CD4-positive, alpha-beta T cell treated with Interleukin-10 for 1 hour (primary cell): ENCODE measurements around the gene TTBK2.

ENCODE experiments used
- DNase-seq: peaks from one replicate; pipeline ENCODE4 v3.0.0-alpha.2; 2020

TTBK2 gene

DNA sequence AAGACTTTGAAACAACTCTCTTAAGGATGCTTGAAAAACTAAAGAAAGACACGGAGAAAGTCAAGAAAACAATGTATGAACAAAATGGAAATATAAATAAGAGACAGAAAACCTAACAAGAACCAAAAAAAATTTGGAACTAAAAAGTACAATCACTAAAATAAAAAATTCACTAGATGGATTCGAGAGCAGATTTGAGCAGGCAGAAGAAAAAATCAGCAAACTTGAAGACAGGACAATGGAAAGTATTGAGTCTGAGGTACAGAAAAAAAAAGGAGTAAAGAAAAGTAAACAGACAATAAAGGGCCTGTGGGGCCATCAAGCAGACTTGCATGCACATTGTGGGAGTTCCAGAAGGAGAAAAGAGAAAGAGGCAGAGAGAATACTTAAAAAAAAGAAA is 170.3 kb downstream of the TTBK2 start:
- no peak for DNase-seq

DNA sequence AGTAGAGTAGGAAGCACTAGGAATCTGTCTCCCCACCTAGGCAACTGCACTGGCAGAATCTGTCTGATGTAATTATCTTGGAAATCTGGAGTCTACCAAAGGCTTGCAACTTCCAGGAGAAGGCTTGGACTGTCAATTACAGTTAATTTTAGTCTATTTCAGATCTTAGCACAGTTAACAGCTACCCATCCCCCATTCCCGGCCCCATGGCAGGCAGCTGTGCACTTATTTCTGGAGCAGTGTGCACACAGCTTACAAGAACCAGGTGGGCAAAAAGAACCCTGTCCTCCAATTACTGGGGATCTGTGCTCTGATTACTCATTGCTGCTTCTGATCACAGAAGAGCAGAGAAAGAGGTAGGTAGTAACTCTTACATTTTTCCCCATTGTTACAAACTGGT is 171.3 kb downstream of the TTBK2 start:
- no peak for DNase-seq

DNA sequence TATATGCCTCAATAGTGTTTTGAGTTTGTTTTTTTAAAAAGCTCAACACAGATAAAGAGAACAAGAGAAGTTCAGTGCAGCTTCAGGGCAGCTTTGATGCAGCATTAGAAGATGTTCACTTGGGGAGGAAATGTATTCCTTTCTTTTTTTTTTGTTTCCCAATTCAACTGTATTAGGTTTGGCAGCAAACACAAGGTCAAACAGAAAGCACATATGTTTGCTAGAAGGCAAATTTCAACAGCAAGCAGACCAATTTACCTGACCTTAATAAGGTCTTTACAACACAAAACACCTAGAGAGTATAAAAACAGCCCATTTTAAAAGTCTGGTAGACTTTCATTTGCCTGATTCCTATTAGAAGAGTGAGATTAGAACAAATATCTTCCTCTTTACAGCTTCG is 176.4 kb downstream of the TTBK2 start:
- DNase-seq, result no peak

DNA sequence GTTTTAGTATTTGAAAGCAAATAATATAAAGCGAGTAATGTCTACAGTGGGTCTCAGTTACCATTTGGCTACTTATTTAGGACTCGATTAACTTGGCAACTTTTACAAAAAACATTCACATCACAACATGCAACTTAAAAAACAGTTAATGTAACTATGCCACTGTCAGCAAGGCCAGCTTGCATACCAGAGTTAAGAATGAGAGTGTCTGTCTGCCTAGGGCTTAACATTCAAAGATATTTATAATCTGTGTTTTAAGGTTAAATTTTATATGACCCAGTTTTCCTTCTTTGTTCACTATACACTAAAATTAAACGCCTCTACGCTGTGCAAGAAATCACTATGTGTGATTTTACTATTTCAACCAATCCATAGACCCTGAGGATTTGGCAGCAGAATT is 178.4 kb downstream of the TTBK2 start:
- no peak for DNase-seq

DNA sequence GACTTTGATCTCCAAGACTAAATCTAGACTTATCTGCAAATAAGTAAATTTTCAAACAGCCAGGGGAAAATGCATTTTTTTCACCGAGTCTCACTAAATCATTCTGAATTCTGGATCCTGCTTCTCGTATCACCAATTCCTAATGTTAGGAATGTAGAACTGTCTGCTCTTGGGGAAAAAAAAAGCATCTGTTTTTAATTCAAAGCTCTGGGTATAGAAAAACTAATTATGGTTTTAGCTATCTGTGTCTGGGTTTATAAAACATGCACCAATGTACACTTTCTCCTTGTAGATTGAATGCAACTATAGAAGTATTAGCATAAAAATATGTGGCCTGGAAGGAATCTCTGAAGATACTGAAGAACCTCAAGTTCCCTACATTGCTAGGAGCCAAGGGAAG is 178.9 kb downstream of the TTBK2 start:
- no peak for DNase-seq

DNA sequence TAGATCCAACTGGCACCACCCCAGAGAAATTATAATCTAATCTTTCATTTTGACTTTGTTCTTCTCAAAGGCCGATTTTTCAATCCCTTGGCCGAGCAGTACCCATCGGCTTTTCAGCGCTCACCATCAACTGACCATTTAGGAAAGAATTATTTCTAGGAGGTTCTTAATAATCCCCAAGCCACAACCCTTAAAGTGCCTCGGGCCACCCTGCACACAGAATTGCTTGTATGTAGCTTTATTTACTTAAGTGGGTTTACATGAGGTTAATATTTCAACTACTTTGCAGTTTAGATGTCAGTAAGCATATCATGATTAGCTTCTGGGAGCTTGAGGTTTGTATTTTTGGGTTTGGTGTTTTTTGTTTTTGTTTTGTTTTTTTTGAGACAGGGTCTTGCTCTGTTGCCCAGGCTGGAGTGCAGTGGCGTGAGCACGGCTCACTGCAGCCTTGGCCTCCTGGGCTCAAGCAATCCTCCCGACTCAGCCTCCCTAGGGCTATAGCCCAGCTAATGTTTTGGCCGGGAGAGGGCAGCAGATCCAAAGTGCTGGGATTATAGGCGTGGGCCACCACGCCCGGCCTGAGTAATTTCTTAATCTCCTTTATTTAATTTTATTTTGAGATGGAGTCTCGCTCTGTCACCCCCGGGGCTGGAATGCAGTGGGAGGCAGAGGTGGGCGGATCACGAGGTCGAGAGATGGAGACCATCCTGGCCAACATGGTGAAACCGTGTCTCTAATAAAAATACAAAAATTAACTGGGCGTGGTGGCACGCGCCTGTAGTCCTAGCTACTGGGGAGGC is 182.8 kb downstream of the TTBK2 start:
- no peak for DNase-seq

DNA sequence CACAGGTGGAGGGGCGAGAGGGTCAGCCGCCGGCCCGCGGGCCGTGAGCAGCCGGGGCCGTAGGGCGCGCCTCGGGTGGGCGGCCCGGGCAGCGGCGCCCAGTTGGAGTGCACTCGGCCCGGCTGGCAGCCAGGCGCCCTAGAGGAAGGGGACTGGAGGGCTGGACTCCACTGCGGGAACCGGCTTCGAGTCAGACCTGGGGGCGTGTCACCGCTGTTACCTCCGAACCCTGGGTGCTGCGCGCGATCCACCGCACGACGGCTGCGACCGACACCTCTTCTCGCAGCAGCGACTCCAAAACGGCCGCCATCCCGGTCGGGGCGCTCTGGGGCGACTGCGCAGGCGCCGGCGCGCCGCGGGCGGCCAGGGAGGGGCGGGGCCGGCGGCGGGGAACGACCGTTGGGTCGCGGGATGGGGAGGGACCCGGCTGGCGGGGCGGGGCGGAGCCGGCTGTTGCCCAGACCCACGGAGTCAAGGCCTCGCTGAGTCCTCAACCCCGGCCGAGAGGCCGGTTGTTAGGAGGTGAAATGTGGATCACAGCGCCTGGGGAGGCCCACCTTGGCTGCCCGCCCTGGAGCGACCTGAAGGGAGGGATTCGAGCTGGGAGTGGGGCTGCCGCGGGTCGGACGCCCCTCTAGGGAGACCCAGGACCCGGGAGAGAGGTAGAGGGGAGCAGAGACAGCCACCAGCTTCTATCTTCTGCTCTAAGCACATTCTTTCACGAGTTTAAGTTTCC is 183.6 kb downstream of the TTBK2 start, which contains the start of gene CDAN1:
CDAN1 (minus strand) TSS at position 336 of the 736 bp plus-strand sequence; CDS start at position 310, 26 bp downstream.
- DNase-seq, result peak; percentile 95

DNA sequence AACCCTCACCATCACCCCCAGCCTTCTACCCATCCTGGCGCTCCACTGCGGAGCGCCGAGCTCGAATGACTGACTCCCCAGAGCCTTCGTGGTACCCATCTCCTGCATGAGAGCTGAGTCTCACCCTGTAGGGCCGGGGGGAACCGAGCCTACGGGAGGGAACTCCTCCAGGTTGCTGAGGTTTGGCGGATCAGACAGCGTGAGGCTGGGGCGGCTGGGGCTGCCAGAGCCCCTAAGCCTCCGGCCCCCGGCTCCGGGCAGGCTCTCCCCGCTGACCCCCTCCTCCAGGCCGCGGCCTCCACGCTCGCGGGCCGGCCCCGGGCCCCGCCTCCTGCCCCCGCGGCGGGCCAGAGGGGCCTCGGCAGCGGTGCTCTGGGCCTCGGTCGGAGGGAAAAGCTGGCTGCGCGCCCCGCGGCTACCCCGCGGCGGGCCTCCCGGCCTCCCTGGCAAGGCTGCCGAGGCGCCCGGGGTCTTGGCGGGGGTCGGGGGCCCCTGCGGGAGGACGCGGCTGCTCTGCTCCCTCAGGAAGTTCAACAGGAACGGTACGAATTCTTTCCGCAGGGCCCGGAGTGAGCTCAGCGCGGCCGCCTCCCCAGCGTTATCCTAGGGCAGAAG is 184.3 kb downstream of the TTBK2 start:
- peak; percentile 2 for DNase-seq

DNA sequence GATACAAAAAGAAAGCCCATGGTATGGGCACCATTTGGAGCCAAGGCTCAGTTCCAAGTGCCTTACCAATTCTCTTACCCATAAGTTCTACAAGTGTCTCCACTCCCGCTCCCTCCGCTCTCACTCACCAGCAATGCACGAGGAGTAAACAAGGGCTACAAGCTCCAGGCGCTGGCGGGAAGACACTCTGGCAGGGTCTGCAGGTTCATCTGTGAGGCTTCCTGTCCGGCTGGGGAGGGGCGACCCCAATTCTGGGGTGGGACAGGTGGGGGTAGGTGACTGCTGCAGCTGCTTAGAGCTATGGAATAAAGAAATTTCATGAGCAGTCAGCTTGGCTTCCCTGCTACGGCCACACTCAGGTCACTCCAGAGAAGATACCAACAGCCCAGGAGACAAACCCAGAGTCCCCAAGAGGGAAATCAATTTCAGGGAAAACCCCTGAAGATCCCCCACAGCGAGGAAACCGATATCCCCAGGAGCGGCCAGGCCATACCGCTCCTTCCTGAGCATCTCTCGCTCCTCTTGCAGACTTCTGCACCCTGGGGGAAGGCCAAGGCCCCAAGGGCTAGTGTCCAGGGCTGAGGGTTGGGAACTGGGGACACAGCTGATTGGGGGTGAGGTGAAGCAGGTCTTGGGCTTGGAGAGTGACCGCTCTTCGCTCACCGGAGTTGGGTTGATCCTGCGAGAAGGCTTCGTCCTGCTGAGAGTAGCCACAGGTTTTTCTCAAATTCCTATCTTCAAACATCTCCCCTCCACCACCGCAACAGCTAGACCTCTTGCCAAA is 185.0 kb downstream of the TTBK2 start:
- no peak for DNase-seq

DNA sequence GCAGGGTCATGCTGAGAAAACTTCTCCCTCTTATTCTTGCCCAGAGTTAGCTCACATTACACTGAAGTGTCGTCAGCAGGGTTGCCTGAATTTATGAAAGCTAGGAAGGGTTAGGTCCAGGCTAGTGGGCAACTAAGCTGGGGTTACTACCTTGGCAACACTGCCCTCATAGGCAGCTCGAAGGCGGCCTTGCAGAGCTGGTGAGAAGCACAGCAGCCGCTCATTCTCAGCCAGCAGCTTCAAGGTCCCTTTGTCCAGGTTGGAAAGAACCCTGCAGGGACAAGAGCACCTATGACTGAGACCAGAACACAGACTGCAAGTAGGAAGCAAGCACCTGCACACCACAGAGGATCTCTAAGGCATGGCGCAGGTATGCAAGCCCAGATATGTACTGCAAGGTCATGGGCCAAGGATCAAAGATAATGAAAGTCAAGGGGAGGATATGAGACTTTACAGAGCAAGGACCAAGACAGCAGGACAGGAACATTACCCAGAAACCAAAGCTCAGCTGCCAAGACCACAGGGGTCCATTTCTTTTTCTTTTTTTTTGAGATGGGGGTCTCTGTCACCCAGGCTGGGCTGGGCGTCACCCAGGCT is 186.4 kb downstream of the TTBK2 start:
- no peak for DNase-seq

DNA sequence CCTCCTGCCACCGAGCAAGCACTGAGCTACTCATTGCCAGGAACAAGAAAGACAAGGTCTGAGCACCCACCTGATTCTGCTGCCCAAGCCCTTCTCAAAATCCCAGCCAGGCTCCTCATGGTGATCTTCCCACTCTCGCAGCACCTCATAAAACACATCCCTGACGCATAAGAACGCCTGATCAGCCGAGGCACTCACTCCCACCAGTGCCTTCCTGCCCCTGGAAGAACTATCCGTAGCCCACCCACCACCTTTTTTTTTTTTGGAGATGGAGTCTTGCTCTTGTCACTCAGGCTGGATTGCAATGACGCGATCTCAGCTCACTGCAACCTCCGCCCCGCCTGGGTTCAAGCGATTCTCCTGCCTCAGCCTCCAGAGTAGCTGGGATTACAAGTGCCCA is 187.6 kb downstream of the TTBK2 start:
- no peak for DNase-seq

DNA sequence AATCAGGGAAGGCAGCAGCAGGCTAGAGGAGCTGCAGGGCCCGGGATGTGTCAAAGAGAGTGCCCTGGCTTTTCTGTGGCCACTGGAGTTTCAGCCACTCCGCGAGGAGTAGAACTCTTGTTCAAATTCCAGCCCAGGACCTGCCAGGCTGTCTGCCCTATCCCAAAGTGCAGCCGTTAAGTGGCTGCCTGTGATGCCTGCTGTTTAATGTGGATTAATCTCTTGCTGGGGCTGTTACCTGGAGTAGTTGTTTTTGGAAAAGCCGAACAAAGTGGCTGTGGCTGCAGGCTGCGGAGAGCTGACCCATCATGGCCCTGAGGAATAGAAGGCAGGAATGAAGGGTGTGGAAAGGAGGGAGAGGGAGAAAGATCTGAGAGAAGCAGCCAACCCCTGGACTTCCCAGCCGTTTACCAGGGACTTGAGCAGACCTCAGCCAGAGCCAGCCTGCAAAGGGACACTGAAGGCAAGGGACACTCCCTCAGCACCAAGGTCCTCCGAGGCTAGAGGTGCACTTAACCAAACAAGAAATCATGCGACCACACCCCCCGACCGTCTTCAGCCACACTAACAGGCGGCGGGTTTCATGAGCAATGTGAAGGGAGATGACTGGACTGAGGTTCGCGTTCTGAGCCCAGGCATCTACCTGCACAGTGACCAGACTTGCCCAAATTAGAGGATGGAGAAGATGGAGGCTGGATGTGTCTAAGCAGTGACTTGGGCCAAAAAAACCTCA is 188.3 kb downstream of the TTBK2 start:
- no peak for DNase-seq

DNA sequence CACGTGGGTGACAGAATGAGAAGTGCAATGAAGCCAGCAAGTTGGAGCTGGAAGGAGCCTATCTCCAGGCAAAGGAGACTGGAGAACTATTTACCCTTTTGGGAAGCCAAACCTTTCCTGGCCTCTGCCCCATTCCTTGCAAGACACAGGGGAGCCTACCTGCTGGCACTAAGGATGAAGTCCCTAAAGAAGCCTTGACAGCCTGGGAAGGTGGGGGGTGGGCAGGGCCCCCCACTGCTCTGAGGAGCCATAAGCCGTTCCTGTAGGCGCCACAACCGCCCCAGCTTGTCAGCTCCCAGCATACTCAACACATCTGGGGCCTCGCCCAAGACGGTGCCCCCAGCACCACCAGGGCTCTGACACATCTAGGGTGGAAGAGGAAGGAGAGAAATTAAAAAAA is 189.1 kb downstream of the TTBK2 start:
- no peak for DNase-seq

DNA sequence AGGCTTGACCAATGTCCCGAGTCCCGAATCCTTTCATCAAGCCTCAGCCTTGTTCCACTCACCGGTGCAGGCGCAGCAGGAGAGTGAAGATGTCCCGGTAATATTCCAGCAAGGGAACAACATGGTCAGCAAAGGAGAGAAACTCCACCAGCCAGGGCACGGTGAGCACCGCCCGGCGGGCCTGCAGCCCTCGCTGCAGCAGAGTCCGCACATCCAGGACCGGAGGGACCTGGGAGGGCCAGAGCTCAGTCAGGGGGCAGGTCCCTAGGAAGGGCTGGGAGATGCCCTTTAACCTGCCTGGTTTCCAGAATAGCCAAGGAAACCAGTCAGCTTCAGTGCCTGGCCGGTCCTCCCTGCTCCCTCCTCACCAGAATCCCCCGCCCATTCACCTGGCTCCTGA is 190.0 kb downstream of the TTBK2 start:
- no peak for DNase-seq

DNA sequence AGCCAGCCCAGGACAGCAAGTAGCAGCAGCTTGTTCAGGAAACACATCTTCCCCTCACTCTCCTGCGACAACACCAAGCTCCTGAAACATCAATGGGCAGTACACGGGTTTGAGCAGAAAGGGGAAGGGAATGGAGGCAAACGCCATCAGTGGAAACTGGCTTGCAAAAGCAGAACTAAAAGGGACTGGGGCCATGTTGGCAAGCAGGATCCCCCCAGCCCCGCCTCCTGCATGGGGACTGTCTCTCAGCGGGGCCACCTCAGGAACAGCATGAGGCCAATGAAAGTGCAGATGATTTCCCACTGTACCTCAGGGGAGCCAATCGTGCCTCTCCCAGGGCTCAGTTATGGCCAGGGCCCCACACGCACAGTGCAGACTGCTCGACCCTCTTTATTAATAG is 190.4 kb downstream of the TTBK2 start:
- no peak for DNase-seq

DNA sequence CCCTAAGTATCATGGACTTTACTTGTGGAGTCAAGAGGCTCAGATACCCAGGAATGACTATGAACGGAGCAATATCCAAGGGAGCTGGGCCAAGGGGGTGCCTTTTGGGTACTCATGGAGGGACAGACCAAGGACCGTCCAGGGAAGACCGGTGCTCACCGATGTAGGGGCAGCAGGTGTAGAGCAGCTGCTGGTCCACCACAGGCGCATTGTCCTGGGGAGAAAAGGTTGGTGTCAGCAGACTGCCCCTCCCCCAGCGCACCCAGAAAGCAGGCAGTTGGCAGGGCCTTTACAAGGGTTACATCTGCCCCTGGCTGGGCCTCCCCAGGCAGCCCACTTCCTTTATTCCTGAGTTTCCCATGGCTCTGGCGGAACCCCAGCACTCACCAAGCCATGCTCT is 191.2 kb downstream of the TTBK2 start:
- no peak for DNase-seq

DNA sequence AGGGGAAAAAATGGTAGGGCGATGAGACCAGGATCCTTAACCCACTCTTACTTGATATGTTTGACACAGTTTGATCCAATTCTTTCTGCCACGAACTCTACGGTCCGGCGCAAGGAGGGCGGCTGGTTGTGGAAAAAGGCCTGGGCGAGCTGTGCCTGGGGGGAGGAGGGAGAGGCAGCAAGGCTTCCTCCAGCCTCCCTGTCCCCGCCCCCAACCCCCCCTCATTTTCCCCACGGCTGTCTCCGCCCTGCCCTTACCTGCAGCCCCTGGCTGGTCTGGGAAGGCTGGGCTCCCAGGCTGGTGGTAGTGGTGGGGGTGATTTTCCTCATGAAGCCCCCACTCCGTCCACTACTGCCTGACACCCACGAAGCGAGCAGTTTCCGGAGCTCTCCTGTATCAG is 191.6 kb downstream of the TTBK2 start:
- no peak for DNase-seq

DNA sequence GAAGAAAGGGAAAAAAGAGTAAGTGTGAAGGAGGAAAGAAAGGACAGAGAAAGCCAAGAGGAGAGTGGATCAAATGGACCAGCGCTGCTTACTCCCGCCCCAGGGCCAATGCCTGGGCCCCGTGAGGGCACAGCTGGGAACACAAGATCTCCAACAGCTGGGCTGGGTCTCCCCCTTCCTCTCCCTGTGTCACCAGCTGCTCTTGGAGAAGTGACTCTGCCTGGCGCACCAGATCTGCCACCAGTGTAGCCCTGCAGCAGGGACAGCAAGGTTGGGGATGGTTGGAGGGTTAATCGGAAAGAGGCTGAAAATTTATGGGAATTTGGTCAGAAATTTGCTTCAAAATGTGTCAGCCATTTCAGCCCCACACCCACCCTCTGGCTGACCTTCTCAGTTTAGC is 192.0 kb downstream of the TTBK2 start:
- DNase-seq, result no peak

DNA sequence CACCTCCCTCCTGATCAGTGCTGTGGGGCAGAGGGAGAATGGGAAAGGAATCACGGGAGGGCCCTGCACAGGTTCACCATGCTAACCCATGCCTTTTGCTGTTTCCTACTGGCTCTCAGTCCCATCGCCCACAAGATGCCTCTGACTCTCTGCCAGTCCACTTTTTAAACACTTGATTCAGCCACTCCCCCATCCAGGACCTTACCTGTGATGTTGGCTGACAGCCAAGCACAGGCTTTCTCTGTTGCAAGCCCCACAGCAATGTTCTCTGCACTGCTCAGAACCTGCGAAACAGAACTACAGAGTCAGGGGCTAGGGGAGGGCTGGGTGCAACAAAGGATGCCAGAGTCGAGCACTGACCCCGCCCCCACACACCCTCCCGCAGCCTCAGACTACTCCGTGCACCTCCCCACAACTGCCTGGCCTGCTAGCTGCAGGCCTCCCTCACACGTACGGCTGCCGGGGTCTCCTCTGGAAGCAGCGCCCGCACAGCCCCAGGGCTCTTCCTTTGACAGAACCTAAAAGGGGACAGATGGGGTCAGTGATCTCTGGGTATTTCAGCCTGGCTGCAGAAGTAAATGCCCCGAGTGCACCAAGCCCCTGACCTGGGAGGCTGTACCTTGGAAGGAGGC is 192.7 kb downstream of the TTBK2 start:
- no peak for DNase-seq

DNA sequence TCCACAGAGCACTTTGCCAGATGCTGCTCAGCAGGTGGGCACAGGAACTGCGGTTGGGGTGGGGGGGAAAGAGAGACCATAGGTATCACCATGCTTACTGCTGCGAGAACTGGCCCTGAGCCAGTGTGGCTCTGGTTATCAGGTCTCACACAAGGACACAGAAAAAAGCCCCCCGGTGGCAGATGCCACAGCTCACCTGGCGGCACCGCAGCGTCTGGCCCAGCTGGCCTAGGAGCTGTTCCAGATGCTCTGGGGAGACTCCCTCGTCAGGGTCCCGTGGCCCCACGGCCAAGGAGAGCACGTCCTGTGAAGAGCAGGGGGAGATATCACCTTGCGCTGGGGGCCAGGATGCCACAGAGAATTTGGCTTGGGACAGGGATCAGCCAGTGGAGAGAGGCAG is 194.5 kb downstream of the TTBK2 start:
- no peak for DNase-seq

DNA sequence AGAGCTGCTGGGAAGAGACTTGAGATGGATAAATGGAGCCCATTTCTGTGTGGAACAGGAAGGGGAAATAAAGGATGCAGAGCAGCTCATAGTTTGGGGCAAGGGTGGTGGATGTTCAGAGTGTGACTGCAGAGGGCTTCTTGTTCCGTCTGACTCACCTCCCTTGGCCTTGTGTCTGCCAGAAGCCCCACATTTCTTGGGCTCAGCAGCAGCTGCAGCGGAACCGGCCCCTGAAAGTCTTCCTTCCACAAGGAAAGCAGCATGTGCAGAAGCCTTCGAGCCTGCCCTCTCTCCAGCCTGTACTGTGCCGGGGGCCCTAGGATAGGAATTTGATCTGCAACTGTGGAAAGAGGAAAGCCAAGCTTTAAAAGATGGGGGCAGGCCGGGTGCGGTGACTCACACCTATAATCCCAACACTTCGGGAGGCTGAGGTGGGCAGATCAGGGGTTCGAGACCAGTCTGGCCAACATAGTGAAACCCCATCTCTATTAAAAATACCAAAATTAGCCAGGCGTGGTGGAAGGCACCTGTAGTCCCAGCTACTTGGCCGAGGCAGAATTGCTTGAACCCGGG is 195.2 kb downstream of the TTBK2 start:
- no peak for DNase-seq
